DOHH2 (cell line): Measurements from ENCODE around the gene ABCD1.
"Not testable (repeated sequence)": the region's sequence is repeated elsewhere in the genome, so short reads cannot be mapped to it uniquely, and the experiment has no call there.

Source experiments
- H3F3A ChIP-seq: fragments of 200-600 bp; sonication (generic), shearing (Covaris generic); 2 replicates; pipeline ENCODE4 v1.6.0; 2016; ENCODE audit warnings: antibody characterized with exemption, mild to moderate bottlenecking; ENCODE audit not compliant: control insufficient read depth, insufficient read depth
- H3K27ac ChIP-seq: fragments of 200-600 bp; sonication (generic); 2 replicates; pipeline ENCODE4 v1.5.1; 2014; ENCODE audit warnings: low read depth, mild to moderate bottlenecking, low read length, moderate library complexity
- H3K27me3 ChIP-seq: fragments of 200-600 bp; sonication (generic); 2 replicates; pipeline ENCODE4 v1.6.1; 2014; ENCODE audit warnings: mild to moderate bottlenecking, low read length, mixed read lengths; ENCODE audit not compliant: control insufficient read depth
- H3K36me3 ChIP-seq: fragments of 200-600 bp; sonication (generic); 2 replicates; pipeline ENCODE4 v1.6.1; 2014; ENCODE audit warnings: mild to moderate bottlenecking, low read length, moderate library complexity, mixed read lengths; ENCODE audit not compliant: control insufficient read depth
- H3K4me1 ChIP-seq: fragments of 200-600 bp; sonication (generic); 2 replicates; pipeline ENCODE4 v1.6.1; 2014; ENCODE audit warnings: mild to moderate bottlenecking, low read length, mixed read lengths; ENCODE audit not compliant: control insufficient read depth
- H3K4me2 ChIP-seq: fragments of 200-600 bp; sonication (generic); 2 replicates; pipeline ENCODE4 v1.6.0; 2014; ENCODE audit warnings: mild to moderate bottlenecking, low read length, moderate library complexity
- H3K4me3 ChIP-seq: fragments of 200-600 bp; sonication (generic); 2 replicates; pipeline ENCODE4 v1.5.1; 2014; ENCODE audit warnings: mild to moderate bottlenecking, low read length, mixed read lengths
- H3K79me2 ChIP-seq: fragments of 200-600 bp; sonication (generic); 2 replicates; pipeline ENCODE4 v1.6.1; 2014; ENCODE audit warnings: mild to moderate bottlenecking, low read length, mixed read lengths; ENCODE audit not compliant: control insufficient read depth
- H3K9me2 ChIP-seq: fragments of 200-600 bp; sonication (generic); replicated peaks from 2 replicates; pipeline ENCODE4 v1.6.1; 2014; ENCODE audit warnings: mild to moderate bottlenecking, low read length, mixed read lengths; ENCODE audit not compliant: control insufficient read depth
- H3K9me3 ChIP-seq: fragments of 200-600 bp; sonication (generic); 2 replicates; pipeline ENCODE4 v1.6.1; 2014; ENCODE audit warnings: antibody characterized with exemption, low read length, mixed read lengths; ENCODE audit not compliant: control insufficient read depth, insufficient read depth
- H4K20me1 ChIP-seq: fragments of 200-600 bp; sonication (generic); 2 replicates; pipeline ENCODE4 v1.6.0; 2014; ENCODE audit warnings: low read depth, mild to moderate bottlenecking, antibody characterized with exemption, low read length, moderate library complexity; ENCODE audit not compliant: control insufficient read depth, insufficient read depth
- CTCF ChIP-seq: fragments of 200-600 bp; sonication (generic); IDR thresholded peaks from one replicate; pipeline ENCODE4 v1.5.1; 2014; ENCODE audit warnings: antibody characterized with exemption, mild to moderate bottlenecking, low read depth, low read length; ENCODE audit not compliant: poor library complexity, severe bottlenecking
- EZH2phosphoT487 ChIP-seq: fragments of 200-600 bp; sonication (generic); IDR thresholded peaks from 2 replicates; pipeline ENCODE4 v1.6.1; 2017; ENCODE audit warnings: borderline replicate concordance, mild to moderate bottlenecking, antibody characterized with exemption, low read length, moderate library complexity, mixed read lengths

Gene ABCD1

GRCh38 chrX:153741446-153741845 is 16.8 kb downstream of the ABCD1 start:
- H4K20me1 ChIP-seq = no peaks in the 10 kb centered on the region
- H3K9me2 ChIP-seq = no peaks in the 10 kb centered on the region
- no peaks in the 10 kb centered on the region for H3K27me3 ChIP-seq
- no peak overlapping the region for H3K27ac ChIP-seq
- H3K4me3 ChIP-seq = no peak overlapping the region
- no peaks in the 10 kb centered on the region for H3K79me2 ChIP-seq
- no peaks in the 10 kb centered on the region for H3K36me3 ChIP-seq
- H3K4me1 ChIP-seq = peaks cover 6% of the 10 kb centered on the region
- no peaks in the 10 kb centered on the region for H3K9me3 ChIP-seq
- TF ChIP-seq CTCF = no peak
- no peak for TF ChIP-seq EZH2phosphoT487
- no peak overlapping the region for H3K4me2 ChIP-seq
- no peaks in the 10 kb centered on the region for H3F3A ChIP-seq

- not testable (repeated sequence) for H3K79me2 ChIP-seq, H3K9me2 ChIP-seq, H3K9me3 ChIP-seq, H3K4me1 ChIP-seq, H3K4me3 ChIP-seq, H3K27me3 ChIP-seq, H3K4me2 ChIP-seq, H3F3A ChIP-seq, H4K20me1 ChIP-seq, H3K36me3 ChIP-seq, H3K27ac ChIP-seq
Measured at GRCh38 chrX:153742111-153742510, 17.5 kb downstream of the ABCD1 start.

GRCh38 chrX:153742796-153743467 is 18.3 kb downstream of the ABCD1 start:
- not testable (repeated sequence) for H3K4me2 ChIP-seq, H3K4me1 ChIP-seq, H3K9me2 ChIP-seq, H3K27me3 ChIP-seq, H3K27ac ChIP-seq, H3F3A ChIP-seq, H3K36me3 ChIP-seq, H4K20me1 ChIP-seq, H3K4me3 ChIP-seq, H3K79me2 ChIP-seq, H3K9me3 ChIP-seq

GRCh38 chrX:153743468-153744209 is 19.0 kb downstream of the ABCD1 start:
- not testable (repeated sequence) for H3K9me2 ChIP-seq, H3K27ac ChIP-seq, H4K20me1 ChIP-seq, H3K4me2 ChIP-seq, H3K27me3 ChIP-seq, H3K79me2 ChIP-seq, H3K4me3 ChIP-seq, H3K36me3 ChIP-seq, H3K9me3 ChIP-seq, H3K4me1 ChIP-seq, H3F3A ChIP-seq
